CD14-positive monocyte (primary cell): Measurements from ENCODE around the gene FBXO17. TPM values are rescaled to one million over a fixed set of nuclear protein-coding genes. Genes with fewer than 3 reads are reported as not detected.

ENCODE experiments used
- DNase-seq, 3 donors: peaks; one replicate each; pipeline ENCODE4 v3.0.0-alpha.2; 2011 to 2022
- H2AFZ ChIP-seq: 2 replicates; pipeline ENCODE4 v1.6.0; 2012; ENCODE audit warnings: mild to moderate bottlenecking, low read depth, low read length, inconsistent platforms; ENCODE audit not compliant: insufficient read depth, poor library complexity, severe bottlenecking
- H3K27ac ChIP-seq, 2 donors: 1 replicate in 1 of 2; 2 replicates in 1 of 2; pipeline ENCODE4 v1.5.1; 2012 to 2013; ENCODE audit warnings: low read length in 2 of 2, control low read depth in 1 of 2, inconsistent platforms in 1 of 2, low read depth in 1 of 2, mild to moderate bottlenecking in 1 of 2
- H3K27me3 ChIP-seq, 2 donors: one replicate each; pipeline versions ENCODE4 v1.6.0 to v1.6.1; 2011 to 2013; ENCODE audit warnings: low read length in 2 of 2; ENCODE audit not compliant: control insufficient read depth in 2 of 2, insufficient read depth in 2 of 2
- H3K36me3 ChIP-seq, 2 donors: replicated peaks in 1 of 2; 1 replicate in 1 of 2; 2 replicates in 1 of 2; pipeline versions ENCODE4 v1.5.1 to v1.6.1; 2012 to 2013; ENCODE audit warnings: low read length in 2 of 2, control low read depth in 1 of 2, inconsistent platforms in 1 of 2, mild to moderate bottlenecking in 1 of 2; ENCODE audit not compliant: insufficient read depth in 2 of 2, control insufficient read depth in 1 of 2
- H3K4me1 ChIP-seq, 2 donors: 1 replicate in 1 of 2; 2 replicates in 1 of 2; pipeline versions ENCODE4 v1.5.1 to v1.6.1; 2012 to 2013; ENCODE audit warnings: low read length in 2 of 2, control low read depth in 1 of 2, inconsistent platforms in 1 of 2, mild to moderate bottlenecking in 1 of 2, moderate library complexity in 1 of 2; ENCODE audit not compliant: insufficient read depth in 2 of 2, control insufficient read depth in 1 of 2
- H3K4me2 ChIP-seq: replicated peaks from 2 replicates; pipeline ENCODE3; 2012; ENCODE audit warnings: low read length, moderate library complexity, mild to moderate bottlenecking; ENCODE audit not compliant: poor library complexity, severe bottlenecking; ENCODE audit errors: extremely low read depth
- H3K4me3 ChIP-seq, 3 experiments: fragments of 200-600 bp in 1 of 3; sonication (generic) in 1 of 3; replicated peaks in 1 of 3; 1 replicate in 2 of 3; 2 replicates in 1 of 3; pipeline ENCODE4 v1.5.1; 2011 to 2013; ENCODE audit warnings: low read length in 3 of 3, mild to moderate bottlenecking in 3 of 3, control low read depth in 2 of 3, low read depth in 2 of 3, inconsistent platforms in 1 of 3, moderate library complexity in 1 of 3
- H3K79me2 ChIP-seq: 2 replicates; pipeline ENCODE4 v1.6.0; 2012; ENCODE audit warnings: mild to moderate bottlenecking, control low read depth, inconsistent platforms, low read length, moderate library complexity; ENCODE audit not compliant: insufficient read depth
- H3K9ac ChIP-seq: 2 replicates; pipeline ENCODE4 v1.6.0; 2017; ENCODE audit warnings: low read length, mild to moderate bottlenecking; ENCODE audit not compliant: insufficient read depth, poor library complexity, severe bottlenecking
- H3K9me3 ChIP-seq, 2 donors: replicated peaks in 1 of 2; 1 replicate in 1 of 2; 2 replicates in 1 of 2; pipeline versions ENCODE4 v1.5.1 to v1.6.1; 2012 to 2013; ENCODE audit warnings: low read length in 2 of 2, control low read depth in 1 of 2; ENCODE audit not compliant: control insufficient read depth in 1 of 2, insufficient read depth in 1 of 2
- H4K20me1 ChIP-seq: 2 replicates; pipeline ENCODE4 v1.6.0; 2012; ENCODE audit warnings: mild to moderate bottlenecking, low read length, control low read depth, moderate library complexity; ENCODE audit not compliant: insufficient read depth
- H3K27ac Mint-ChIP-seq, 7 donors: one replicate each; pipeline ENCODE4 v1.8.0; 2020; ENCODE audit warnings: mild to moderate bottlenecking in 7 of 7, mixed read lengths in 7 of 7, moderate library complexity in 6 of 7, inconsistent platforms in 2 of 7
- H3K27me3 Mint-ChIP-seq, 3 donors: one replicate each; pipeline ENCODE4 v1.8.0; 2021 to 2022; ENCODE audit warnings: low read depth in 3 of 3, mild to moderate bottlenecking in 3 of 3, mixed read lengths in 3 of 3, moderate library complexity in 3 of 3, inconsistent platforms in 1 of 3
- H3K36me3 Mint-ChIP-seq, 2 donors: one replicate each; pipeline ENCODE4 v1.8.0; 2020; ENCODE audit warnings: mixed read lengths in 2 of 2, inconsistent platforms in 1 of 2, mild to moderate bottlenecking in 1 of 2
- H3K4me1 Mint-ChIP-seq: one replicate; pipeline ENCODE4 v1.8.0; 2020; ENCODE audit warnings: mild to moderate bottlenecking, mixed read lengths
- H3K4me3 Mint-ChIP-seq, 2 donors: one replicate each; pipeline ENCODE4 v1.8.0; 2020; ENCODE audit warnings: mild to moderate bottlenecking in 2 of 2, mixed read lengths in 2 of 2, moderate library complexity in 1 of 2
- H3K9me3 Mint-ChIP-seq, 7 donors: one replicate each; pipeline ENCODE4 v1.8.0; 2020 to 2022; ENCODE audit warnings: mixed read lengths in 7 of 7, mild to moderate bottlenecking in 6 of 7, moderate library complexity in 6 of 7, inconsistent platforms in 2 of 7
- CTCF ChIP-seq: fragments of 200-600 bp; IDR thresholded peaks from one replicate; pipeline ENCODE4 v1.8.0; 2022; ENCODE audit warnings: antibody characterized with exemption, mild to moderate bottlenecking
- WGBS: methylation state at CpG from one replicate; pipeline ENCODE4 v1.1.5; 2013; ENCODE audit warnings: missing lambda C conversion rate; ENCODE audit not compliant: insufficient coverage; 5-methylcytosine and 5-hydroxymethylcytosine counted together
- intact Hi-C, 2 donors: fragments of 100-400 bp; cut with micrococcal nuclease; formaldehyde crosslinking; loops; one replicate each; pipeline versions ENCODE4 v1.15.0 to v1.15.1; 2023
- polyA plus RNA-seq, 3 donors: library from polyadenylated mRNA; depleted of rRNA in 1 of 3; unstranded in 2 of 3; stranded (reverse) in 1 of 3; fragments of 300-500 nt in 2 of 3; fragments of >200 nt in 1 of 3; fragmentation: Illumina TruSeq in 2 of 3; gene quantifications; 1 replicate in 2 of 3; 2 replicates in 1 of 3; pipeline ENCODE4 v1.2.3, GENCODE V29; 2012 to 2021

The FBXO17 gene
- polyA plus RNA-seq, 3 donors = not detected

GRCh38 chr19:38917516-38917915, 58.0 kb downstream of the FBXO17 start:
- WGBS = 91% methylated on average over 6 of the region's 9 CpGs

More at GRCh38 chr19:38917516-38917915, 58.0 kb downstream of the FBXO17 start:
- DNase-seq = no peak
- H2AFZ ChIP-seq = no peak overlapping the region
- H3K27ac ChIP-seq = no peak overlapping the region
- peaks cover 0 to 4% (median 2%) of the 10 kb centered on the region in 7 donors for H3K9me3 Mint-ChIP-seq
- no peak overlapping the region for H3K4me3 ChIP-seq
- H3K4me3 Mint-ChIP-seq = no peak overlapping the region
- TF ChIP-seq CTCF = no peak
- H3K36me3 ChIP-seq = peaks cover 9 to 14% of the 10 kb centered on the region in 2 donors
- no peak overlapping the region for H3K4me2 ChIP-seq
- no peaks in the 10 kb centered on the region for H3K27me3 ChIP-seq
- no peak overlapping the region for H3K27ac Mint-ChIP-seq
- H3K36me3 Mint-ChIP-seq = peaks cover 18 to 19% of the 10 kb centered on the region in 2 donors
- no peaks in the 10 kb centered on the region for H3K9me3 ChIP-seq
- H3K27me3 Mint-ChIP-seq = peaks cover 0 to 2% (median 0%) of the 10 kb centered on the region in 3 donors
- no peaks in the 10 kb centered on the region for H3K4me1 ChIP-seq
- intact Hi-C loops = no loop called here
- no peak overlapping the region for H3K9ac ChIP-seq
- no peaks in the 10 kb centered on the region for H3K79me2 ChIP-seq
- peaks cover 3% of the 10 kb centered on the region for H3K4me1 Mint-ChIP-seq
- H4K20me1 ChIP-seq = no peaks in the 10 kb centered on the region
